IMR-90 (cell line): ENCODE results near the gene BRCC3. TPM values are rescaled to one million over a fixed set of nuclear protein-coding genes. Genes with fewer than 3 reads are reported as not detected.

Source experiments
- ATAC-seq: fragments of 200-7000 bp; cut with Tn5 transposase; 2 replicates; pipeline ENCODE4 v1.9.1; 2020; ENCODE audit warnings: low read depth, mild to moderate bottlenecking, moderate library complexity
- BruUV-seq: library from RNA; stranded (reverse); fragments of 400-500 nt; replicated peaks from 2 replicates; lab custom pipeline; 2021; lab: Mats Ljungman, UMichigan
- CTCF ChIA-PET: fragments of 300-600 bp; formaldehyde crosslinking; extraction: SDS; loops from one replicate; lab custom pipeline; 2021; ENCODE audit warnings: antibody characterized with exemption; lab: Yijun Ruan, JAX
- POLR2A ChIA-PET: fragments of 300-600 bp; sonication (Branson Sonifier 250); formaldehyde crosslinking; loops from one replicate; lab custom pipeline; 2022; ENCODE audit warnings: antibody characterized with exemption; ENCODE audit not compliant: unreplicated experiment; lab: Charles Lee
- DNase-seq: peaks from one replicate; pipeline ENCODE4 v3.0.0; 2013
- H2AFZ ChIP-seq: replicated peaks from 2 replicates; pipeline ENCODE3; 2013; ENCODE audit warnings: low read length, mild to moderate bottlenecking; ENCODE audit not compliant: poor library complexity
- H2AK5ac ChIP-seq: 2 replicates; pipeline ENCODE4 v1.6.1; 2013; ENCODE audit warnings: low read depth, low read length, inconsistent platforms
- H2AK9ac ChIP-seq: replicated peaks from 2 replicates; pipeline ENCODE3; 2013; ENCODE audit warnings: mild to moderate bottlenecking, low read depth, low read length, moderate library complexity; ENCODE audit not compliant: poor library complexity
- H2BK120ac ChIP-seq: 2 replicates; pipeline ENCODE4 v1.6.1; 2013; ENCODE audit warnings: low read depth, low read length, inconsistent platforms
- H2BK15ac ChIP-seq: 3 replicates; pipeline ENCODE4 v1.6.1; 2013; ENCODE audit warnings: low read depth, low read length, inconsistent platforms
- H2BK20ac ChIP-seq: 2 replicates; pipeline ENCODE4 v1.6.1; 2013; ENCODE audit warnings: low read depth, mild to moderate bottlenecking, inconsistent platforms, low read length, moderate library complexity
- H2BK5ac ChIP-seq: 2 replicates; pipeline ENCODE4 v1.6.1; 2013; ENCODE audit warnings: mild to moderate bottlenecking, low read depth, low read length, inconsistent platforms; ENCODE audit not compliant: poor library complexity, severe bottlenecking
- H3K14ac ChIP-seq: replicated peaks from 2 replicates; pipeline ENCODE4 v1.6.1; 2013; ENCODE audit warnings: low read depth, low read length, inconsistent platforms
- H3K18ac ChIP-seq: 2 replicates; pipeline ENCODE4 v1.6.1; 2013; ENCODE audit warnings: low read depth, low read length, control low read depth
- H3K23ac ChIP-seq: 2 replicates; pipeline ENCODE4 v1.6.1; 2013; ENCODE audit warnings: low read depth, low read length, inconsistent platforms
- H3K27ac ChIP-seq: 2 replicates; pipeline ENCODE4 v1.5.1; 2013; ENCODE audit warnings: mild to moderate bottlenecking, control low read depth, low read length; ENCODE audit not compliant: insufficient read depth
- H3K27me3 ChIP-seq: 2 replicates; pipeline ENCODE4 v1.6.1; 2013; ENCODE audit warnings: low read length; ENCODE audit not compliant: control insufficient read depth, insufficient read depth
- H3K36me3 ChIP-seq: 2 replicates; pipeline ENCODE4 v1.6.1; 2013; ENCODE audit warnings: low read length, mixed read lengths; ENCODE audit not compliant: control insufficient read depth, insufficient read depth
- H3K4ac ChIP-seq: 2 replicates; pipeline ENCODE4 v1.6.1; 2013; ENCODE audit warnings: low read depth, low read length, inconsistent platforms
- H3K4me1 ChIP-seq: 2 replicates; pipeline ENCODE4 v1.6.1; 2013; ENCODE audit warnings: low read length, mixed read lengths; ENCODE audit not compliant: control insufficient read depth, insufficient read depth
- H3K4me2 ChIP-seq: 2 replicates; pipeline ENCODE4 v1.6.1; 2013; ENCODE audit warnings: low read depth, mild to moderate bottlenecking, control low read depth, low read length, moderate library complexity
- H3K4me3 ChIP-seq: 2 replicates; pipeline ENCODE4 v1.5.1; 2013; ENCODE audit warnings: low read depth, mild to moderate bottlenecking, control low read depth, low read length, moderate library complexity; ENCODE audit not compliant: insufficient read depth
- H3K56ac ChIP-seq: 2 replicates; pipeline ENCODE4 v1.6.1; 2013; ENCODE audit warnings: low read length, inconsistent platforms; ENCODE audit not compliant: insufficient read depth; ENCODE audit errors: extremely low read depth
- H3K79me1 ChIP-seq, 2 experiments: 2 replicates each; pipeline ENCODE4 v1.6.1; 2013; ENCODE audit warnings: low read length in 2 of 2, inconsistent platforms in 1 of 2, low read depth in 1 of 2
- H3K9ac ChIP-seq: 2 replicates; pipeline ENCODE4 v1.6.1; 2013; ENCODE audit warnings: low read depth, low read length, control low read depth
- H3K9me1 ChIP-seq: 2 replicates; pipeline ENCODE4 v1.6.1; 2013; ENCODE audit warnings: low read length, inconsistent platforms; ENCODE audit not compliant: insufficient read depth
- H3K9me3 ChIP-seq: 2 replicates; pipeline ENCODE4 v1.6.1; 2013; ENCODE audit warnings: low read length; ENCODE audit not compliant: control insufficient read depth, insufficient read depth
- H4K20me1 ChIP-seq: 2 replicates; pipeline ENCODE4 v1.6.1; 2013; ENCODE audit warnings: low read length, inconsistent platforms; ENCODE audit not compliant: insufficient read depth
- H4K5ac ChIP-seq: 2 replicates; pipeline ENCODE4 v1.6.1; 2013; ENCODE audit warnings: mild to moderate bottlenecking, low read depth, low read length, control low read depth
- H4K8ac ChIP-seq, 2 experiments: 2 replicates each; pipeline ENCODE4 v1.6.1; 2013; ENCODE audit warnings: low read depth in 2 of 2, low read length in 2 of 2, control low read depth in 1 of 2, inconsistent platforms in 1 of 2
- H4K91ac ChIP-seq: 2 replicates; pipeline ENCODE4 v1.6.1; 2013; ENCODE audit warnings: low read depth, low read length, inconsistent platforms; ENCODE audit not compliant: insufficient read depth
- BHLHE40 ChIP-seq: fragments of 150-350 bp; IDR thresholded peaks from 2 replicates; pipeline ENCODE4 v1.6.1; 2016; ENCODE audit warnings: mild to moderate bottlenecking, low read depth, low read length
- CEBPB ChIP-seq: IDR thresholded peaks from 2 replicates; pipeline ENCODE4 v1.6.1; 2012; ENCODE audit warnings: low read depth, low read length, improper control_type of control experiment
- CHD1 ChIP-seq: IDR thresholded peaks from 2 replicates; pipeline ENCODE4 v1.6.1; 2012; ENCODE audit warnings: low read depth, low read length, improper control_type of control experiment
- CTCF ChIP-seq: conservative IDR thresholded peaks from 2 replicates; pipeline ENCODE4 v1.5.1; 2012; ENCODE audit warnings: mild to moderate bottlenecking, low read depth, low read length, improper control_type of control experiment
- ELK1 ChIP-seq: fragments of 150-350 bp; IDR thresholded peaks from 2 replicates; pipeline ENCODE4 v1.6.1; 2016; ENCODE audit warnings: low read depth, mild to moderate bottlenecking, low read length, moderate library complexity, borderline replicate concordance
- FOS ChIP-seq: fragments of 150-350 bp; IDR thresholded peaks from 2 replicates; pipeline ENCODE4 v1.6.1; 2016; ENCODE audit warnings: low read depth, low read length
- MAFK ChIP-seq: IDR thresholded peaks from 2 replicates; pipeline ENCODE4 v1.6.1; 2012; ENCODE audit warnings: low read depth, low read length, improper control_type of control experiment
- NFE2L2 ChIP-seq: fragments of 150-350 bp; IDR thresholded peaks from 2 replicates; pipeline ENCODE4 v1.6.1; 2016; ENCODE audit warnings: low read depth, mild to moderate bottlenecking, low read length
- POLR2A ChIP-seq: IDR thresholded peaks from 2 replicates; pipeline ENCODE4 v1.6.1; 2012; ENCODE audit warnings: mild to moderate bottlenecking, low read depth, low read length
- RAD21 ChIP-seq: IDR thresholded peaks from 2 replicates; pipeline ENCODE4 v1.6.1; 2012; ENCODE audit warnings: low read length, improper control_type of control experiment
- RFX5 ChIP-seq: IDR thresholded peaks from 2 replicates; pipeline ENCODE4 v1.8.0; 2012; ENCODE audit warnings: low read depth, mild to moderate bottlenecking, low read length, moderate library complexity
- SMC3 ChIP-seq: fragments of 150-350 bp; IDR thresholded peaks from 2 replicates; pipeline ENCODE4 v1.6.1; 2016; ENCODE audit warnings: low read depth, mild to moderate bottlenecking, antibody characterized with exemption, low read length, moderate library complexity
- USF2 ChIP-seq: fragments of 150-350 bp; IDR thresholded peaks from 2 replicates; pipeline ENCODE4 v1.6.1; 2017; ENCODE audit warnings: mild to moderate bottlenecking, antibody characterized with exemption, low read length, low read depth
- WGBS, 2 experiments: methylation state at CpG; one replicate each; pipeline versions ENCODE4 v1.1.5 to v1.1.7; 2013; ENCODE audit warnings: missing lambda C conversion rate in 2 of 2; ENCODE audit not compliant: insufficient read length in 1 of 2; ENCODE audit errors: extremely low coverage in 2 of 2; 5-methylcytosine and 5-hydroxymethylcytosine counted together
- dilution Hi-C: fragments of 300-500 bp; cut with HindIII; formaldehyde crosslinking; loops from one replicate; pipeline ENCODE4 v1.14.3; 2018; ENCODE audit warnings: low sequenced_read_pairs; ENCODE audit not compliant: unreplicated experiment
- in situ Hi-C: fragments of 300-500 bp; cut with MboI; formaldehyde crosslinking; loops from 3 replicates; pipeline ENCODE4 v1.14.3; 2019; ENCODE audit warnings: low sequenced_read_pairs, inconsistent platforms, mixed read lengths
- intact Hi-C: fragments of 100-400 bp; cut with micrococcal nuclease; formaldehyde crosslinking; loops from 2 replicates; pipeline ENCODE4 v1.10.0; 2022
- polyA plus RNA-seq, 3 experiments: library from polyadenylated mRNA; depleted of rRNA; stranded (reverse); fragments of >200 nt; gene quantifications; 2 replicates each; pipeline ENCODE4 v1.2.3, GENCODE V29; 2012; ENCODE audit warnings: low replicate concordance in 1 of 3
- total RNA-seq: library from RNA; depleted of rRNA; stranded (reverse); fragments of >200 nt; gene quantifications from 2 replicates; pipeline ENCODE4 v1.2.3, GENCODE V29; 2012

Gene BRCC3
- total and polyA plus RNA-seq, 2 of the 4 experiments (the other 2 are of a cell fraction), result 14.4 to 24.7 TPM

GRCh38 chrX:155056877-155057792 lies 14.2 kb upstream of the BRCC3 start:
- Histone ChIP-seq H2BK15ac (no peak overlapping the region), H3K4me2 (peak overlapping the region; percentile 78), H3K4me1 (no peaks in the 10 kb centered on the region), H2AK9ac (peak overlapping the region; percentile 83), H3K23ac (0 out of 2 replicates have a peak overlapping the region, but pooled peaks have one; percentile 41), H4K20me1 (no peaks in the 10 kb centered on the region), H3K56ac (no peak overlapping the region), H2BK5ac (no peak overlapping the region), H3K18ac (no peak overlapping the region), H2BK20ac (no peak overlapping the region), H3K36me3 (peaks cover 2% of the 10 kb centered on the region), H4K5ac (no peak overlapping the region; the same call in 1 of the 2 replicates), H3K4ac (peak overlapping the region; percentile 3; the same call in 1 of the 2 replicates), H3K27ac (no peak overlapping the region), H3K79me1 (no peaks in the 10 kb centered on the region), H3K14ac (peak overlapping the region; percentile 61; the same call in 1 of the 2 replicates), H3K9me3 (no peaks in the 10 kb centered on the region), H4K91ac (no peak overlapping the region), H2AFZ (peak overlapping the region; percentile 82), H4K8ac (peak overlapping the region in 1 of 2 experiments; percentile 74; a peak in 2 of 4 replicates), H2BK120ac (no peak overlapping the region), H3K4me3 (no peak overlapping the region), H3K27me3 (no peaks in the 10 kb centered on the region), H3K9ac (peak overlapping the region; percentile 49), H3K9me1 (no peaks in the 10 kb centered on the region), H2AK5ac (no peak overlapping the region)
- dilution Hi-C loops (no loop called here), in situ Hi-C loops (loop anchor here (5.0 kb wide), 1 partner anchor 75 kb away; no protein-coding TSS in a partner anchor), intact Hi-C loops (loop anchor here (1.0 kb wide), 2 partner anchors 76 to 139 kb away; no protein-coding TSS in a partner anchor)
- 4% methylated on average over 6 of the region's 25 CpGs; no CpG with 5 or more reads in 1 of the 2 experiments for WGBS, 2 experiments
- peak; percentile 98 for ATAC-seq
- POLR2A ChIA-PET, result no interaction called here
- CTCF ChIA-PET, result interaction anchor here (0.9 kb wide), 1 partner anchor 12 kb away, joined by 4 read pairs; no protein-coding TSS in a partner anchor
- no TSS peak for BruUV-seq
- DNase-seq, result peak; percentile 70
- TF ChIP-seq BHLHE40 (no peak), FOS (no peak), CEBPB (no peak), SMC3 (peak; percentile 57), RFX5 (no peak), POLR2A (no peak), ELK1 (no peak), MAFK (no peak), USF2 (no peak), NFE2L2 (no peak), CHD1 (no peak), CTCF (peak; percentile 74), RAD21 (peak; percentile 53)
